HG03354 (cell line): Measurements from ENCODE around the gene CELF6.

Source experiments
- ATAC-seq: cut with Tn5 transposase; IDR thresholded peaks from one replicate; pipeline ENCODE4 v1.9.1; 2021; ENCODE audit warnings: mild to moderate bottlenecking; ENCODE audit not compliant: unreplicated experiment, poor library complexity, severe bottlenecking

CELF6 gene

GRCh38 chr15:72319360-72319984 lies 485 bp downstream of the CELF6 start:
- ATAC-seq = peak; percentile 50

DNA sequence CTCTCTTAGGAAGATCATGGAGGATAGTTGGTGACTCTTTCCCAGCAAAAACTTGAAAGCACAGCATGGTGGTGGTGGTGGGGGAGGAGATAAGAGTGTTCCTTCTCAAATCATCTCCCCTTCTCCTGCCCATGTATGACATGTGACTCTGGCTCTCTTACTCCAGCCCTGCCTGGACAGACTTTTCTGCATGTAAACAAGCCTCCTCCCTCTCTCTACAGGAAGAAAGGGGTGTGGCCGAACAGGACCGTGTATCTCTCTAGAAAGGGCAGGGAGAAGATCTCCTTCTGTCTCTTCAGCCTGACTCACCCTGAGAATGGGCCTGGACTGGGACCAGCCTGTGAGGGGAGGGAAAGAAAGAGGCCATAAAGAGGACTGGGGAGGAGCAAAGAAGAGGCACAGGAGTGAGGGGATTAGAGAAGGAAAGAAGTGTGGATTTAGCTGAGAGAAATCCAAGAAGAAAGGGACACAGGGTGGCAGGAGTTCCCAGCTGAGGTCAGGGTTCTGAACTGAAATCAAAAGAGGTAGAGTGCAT lies 1.5 kb downstream of the CELF6 start:
- no peak for ATAC-seq

DNA sequence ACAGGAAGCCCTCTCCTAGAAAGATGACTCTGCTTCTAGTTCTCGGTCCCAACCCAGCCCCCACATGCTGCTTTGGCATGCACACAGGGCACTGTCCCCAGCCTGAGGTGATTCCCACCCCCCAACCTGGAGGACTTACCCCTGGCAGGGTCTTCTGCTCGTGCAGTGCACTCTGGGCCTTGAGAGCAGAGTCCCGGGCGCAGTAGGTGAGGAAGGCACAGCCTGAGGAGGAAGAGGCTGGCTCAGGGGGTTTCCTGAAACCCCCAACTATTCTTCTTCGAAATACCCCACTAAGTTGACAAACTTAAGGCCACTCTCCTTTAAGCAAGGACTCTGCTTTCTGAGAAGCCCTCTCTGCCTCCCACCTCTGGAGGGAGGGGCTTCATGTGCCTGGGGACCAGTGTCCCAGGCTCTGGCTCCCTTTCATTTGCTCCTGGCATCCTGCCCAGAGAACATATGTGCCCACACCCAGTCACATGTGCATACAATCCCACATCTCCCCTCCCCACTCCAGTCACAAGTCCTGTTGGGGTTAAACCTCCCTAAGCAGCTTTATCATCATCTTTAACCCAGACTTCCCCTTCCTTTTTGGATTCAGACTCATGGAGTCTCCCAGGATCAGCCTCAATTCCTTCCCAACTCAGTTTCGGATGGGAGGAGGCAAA lies 4.1 kb downstream of the CELF6 start:
- no peak for ATAC-seq

GRCh38 chr15:72313881-72314280 lies 6.1 kb downstream of the CELF6 start:
- no peak for ATAC-seq

- ATAC-seq = no peak
These were observed 6.5 kb downstream of the CELF6 start for GRCh38 chr15:72313448-72313840.

DNA sequence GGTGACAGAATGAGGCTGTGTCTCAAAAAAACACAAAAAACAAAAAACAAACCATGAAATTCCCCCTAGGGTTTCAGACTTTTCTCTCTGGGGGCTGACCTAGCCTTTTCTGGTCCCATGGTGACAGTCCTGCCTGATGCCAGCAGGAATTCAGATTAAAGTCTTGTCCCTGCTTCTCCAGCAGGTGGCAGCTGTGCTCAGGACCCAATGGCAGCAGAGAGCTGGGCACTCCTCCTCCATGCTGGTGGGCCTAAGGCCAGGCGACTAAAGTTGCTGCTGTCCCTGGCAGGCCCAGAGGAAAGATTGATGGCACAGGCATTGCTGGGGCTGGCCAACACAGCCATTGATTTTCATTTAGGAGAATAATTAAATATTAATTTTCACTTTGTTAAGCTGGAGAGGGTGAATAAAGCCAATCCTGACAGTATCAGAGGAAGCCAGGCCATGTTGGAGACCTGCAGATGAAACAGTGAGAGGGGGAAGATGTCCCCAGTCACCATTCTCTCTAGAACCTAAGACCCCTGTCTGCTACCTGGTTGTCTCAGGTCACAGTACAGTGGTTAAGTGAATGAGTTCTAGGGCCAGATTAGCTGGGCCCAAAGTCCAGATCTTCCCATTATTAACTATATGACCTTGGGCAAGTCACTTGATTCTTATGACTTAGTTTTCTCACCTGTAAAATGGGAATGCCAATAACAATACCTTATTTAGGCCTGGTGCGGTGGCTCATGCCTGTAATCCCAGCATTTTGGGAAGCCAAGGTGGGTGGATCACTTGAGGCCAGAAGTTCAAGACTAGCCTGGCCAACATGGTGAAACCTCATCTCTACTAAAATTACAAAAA lies 7.1 kb downstream of the CELF6 start:
- ATAC-seq = peak; percentile 81

GRCh38 chr15:72307026-72307425 lies 12.9 kb downstream of the CELF6 start:
- no peak for ATAC-seq

DNA sequence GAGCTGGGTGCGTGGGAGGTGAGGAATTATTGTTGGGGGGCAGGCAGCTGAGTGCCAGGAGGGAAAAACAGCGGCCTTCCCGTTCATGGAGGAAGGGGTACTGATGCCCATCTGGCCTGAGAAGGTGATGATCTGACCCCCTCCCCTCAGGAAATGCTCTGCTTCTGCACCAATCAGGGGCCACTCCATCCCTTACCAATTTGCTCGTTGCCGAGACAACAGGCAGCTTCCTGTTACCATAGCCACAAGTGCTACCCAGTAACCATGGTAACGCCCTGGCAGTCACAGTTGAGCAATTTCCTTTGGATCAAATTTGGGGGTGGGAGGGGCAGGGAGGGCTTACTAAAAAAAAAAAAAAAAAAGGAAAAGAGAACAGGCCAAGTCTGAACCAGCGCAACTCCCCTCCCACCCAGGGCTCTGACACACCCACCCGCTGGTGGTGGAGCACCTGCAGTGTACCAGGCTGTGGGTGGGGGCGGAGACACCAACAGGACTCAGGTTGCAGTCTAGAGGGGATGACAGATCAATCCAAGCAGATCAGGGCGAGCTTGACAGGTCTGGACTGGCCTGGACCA lies 13.7 kb downstream of the CELF6 start:
- ATAC-seq = no peak

- ATAC-seq = no peak
These were observed 15.4 kb downstream of the CELF6 start for GRCh38 chr15:72304596-72304995.

DNA sequence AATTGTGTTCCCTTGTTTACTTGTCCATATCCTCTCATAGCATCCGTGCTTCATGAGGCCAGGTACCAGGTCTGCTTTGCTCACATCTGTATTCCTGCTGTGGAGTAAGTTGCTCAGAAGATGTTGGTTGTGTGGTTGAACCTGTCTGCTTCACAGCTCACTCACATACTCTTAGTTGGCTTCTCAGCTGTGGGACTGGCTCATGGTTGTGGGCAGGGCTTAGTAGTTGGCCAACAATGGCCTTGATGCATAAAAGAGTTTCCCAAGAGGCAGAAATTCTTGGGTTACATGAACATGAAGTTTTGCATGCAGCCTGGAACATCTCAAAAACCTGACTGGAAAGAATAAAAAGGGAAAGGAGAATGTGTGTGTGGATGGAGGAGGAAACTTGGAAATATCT lies 17.0 kb downstream of the CELF6 start:
- no peak for ATAC-seq

GRCh38 chr15:72289597-72290325 lies 30.2 kb downstream of the CELF6 start:
- ATAC-seq = no peak

- ATAC-seq = no peak
These were observed 31.0 kb downstream of the CELF6 start for GRCh38 chr15:72288796-72289596.

DNA sequence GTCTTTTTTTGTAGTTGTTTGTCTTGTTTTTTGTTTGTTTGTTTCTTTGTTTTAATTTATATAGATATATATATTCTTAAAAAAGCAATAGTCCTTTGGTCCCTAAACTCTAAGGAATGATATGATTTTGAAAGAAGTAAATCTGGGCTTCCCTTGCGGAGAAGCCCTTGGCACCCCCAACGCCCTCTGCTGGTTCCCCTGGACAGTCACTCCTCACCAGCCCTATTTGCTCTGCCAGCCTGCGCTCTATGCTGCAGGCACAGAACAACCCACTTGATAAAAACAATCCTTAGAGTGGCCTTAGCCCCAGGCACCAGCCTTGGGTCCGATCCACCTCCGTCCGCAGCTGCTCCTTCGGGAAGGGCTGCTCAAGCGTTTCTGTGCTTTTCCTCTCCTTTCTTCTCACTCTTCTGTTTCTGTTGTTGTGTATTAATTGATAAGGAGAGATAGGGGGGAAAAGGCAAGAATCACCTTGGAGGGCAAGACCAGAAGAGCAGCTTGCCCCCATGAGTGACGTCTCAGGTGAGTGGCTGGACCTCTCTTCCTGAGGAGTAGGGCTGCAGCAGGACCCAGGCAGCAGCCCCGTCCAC lies 33.9 kb downstream of the CELF6 start:
- no peak for ATAC-seq

- ATAC-seq = no peak
These were observed 34.6 kb downstream of the CELF6 start for GRCh38 chr15:72285402-72285801.

- no peak for ATAC-seq
These were observed 35.2 kb downstream of the CELF6 start for GRCh38 chr15:72284781-72285180.

- no peak for ATAC-seq
These were observed 38.2 kb downstream of the CELF6 start for GRCh38 chr15:72281713-72282112.

GRCh38 chr15:72280751-72281150 lies 39.2 kb downstream of the CELF6 start:
- ATAC-seq = no peak

DNA sequence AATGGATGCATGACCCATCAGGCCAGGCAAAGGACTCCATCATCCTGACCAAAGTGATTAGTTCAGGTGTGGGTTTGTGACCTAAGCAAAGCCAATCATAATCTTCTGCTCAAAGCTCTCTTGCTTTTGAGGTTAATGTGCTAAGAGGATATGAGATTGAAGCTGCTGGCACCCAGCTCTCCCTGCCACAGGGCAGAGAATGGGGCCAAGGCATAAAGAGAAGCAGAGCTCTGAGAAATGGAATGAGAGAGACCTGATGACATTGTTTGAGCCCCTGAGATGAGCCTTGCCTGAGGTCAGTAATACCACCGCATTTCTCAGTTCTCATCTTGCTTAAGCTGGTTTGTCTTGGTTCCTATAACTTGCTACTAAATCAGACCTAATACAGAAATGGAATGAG lies 41.2 kb downstream of the CELF6 start:
- ATAC-seq = no peak

GRCh38 chr15:72276326-72276700 lies 43.6 kb downstream of the CELF6 start:
- no peak for ATAC-seq
